HepG2 (cell line): Measurements from ENCODE around the gene DPAGT1. TPM values are rescaled to one million over a fixed set of nuclear protein-coding genes. Genes with fewer than 3 reads are reported as not detected.

Experiments
- AHR ChIP-seq: IDR thresholded peaks from 2 replicates; pipeline ENCODE4 v1.6.1; 2018; ENCODE audit warnings: missing genetic modification reagents, missing compliant biosample characterization
- FOXM1 ChIP-seq: sonication (generic); formaldehyde crosslinking; IDR thresholded peaks from 2 replicates; pipeline ENCODE4 v1.5.0; 2020; ENCODE audit warnings: missing genetic modification reagents
- HES4 ChIP-seq: sonication (generic); formaldehyde crosslinking; IDR thresholded peaks from 2 replicates; pipeline ENCODE4 v1.9.0; 2021; ENCODE audit warnings: mild to moderate bottlenecking, missing genetic modification reagents, borderline replicate concordance
- HNRNPLL ChIP-seq: fragments of 200-400 bp; formaldehyde crosslinking; IDR thresholded peaks from 2 replicates; pipeline ENCODE4 v1.6.1; 2017; ENCODE audit warnings: mild to moderate bottlenecking, low read depth, low read length; ENCODE audit not compliant: poor library complexity, severe bottlenecking
- MED13 ChIP-seq: sonication (generic); formaldehyde crosslinking; IDR thresholded peaks from 2 replicates; pipeline ENCODE4 v1.5.0; 2020; ENCODE audit warnings: missing genetic modification reagents
- MED8 ChIP-seq: sonication (generic); formaldehyde crosslinking; IDR thresholded peaks from 2 replicates; pipeline ENCODE4 v1.8.1; 2023; ENCODE audit warnings: mild to moderate bottlenecking, missing genetic modification reagents; ENCODE audit not compliant: insufficient replicate concordance
- MXI1 ChIP-seq: IDR thresholded peaks from 3 replicates; pipeline ENCODE4 v1.6.1; 2012; ENCODE audit warnings: low read depth, low read length, inconsistent platforms, borderline replicate concordance
- NKX3-1 ChIP-seq: sonication (generic); formaldehyde crosslinking; IDR thresholded peaks from 2 replicates; pipeline ENCODE4 v1.5.0; 2020; ENCODE audit warnings: missing genetic modification reagents
- SPEN ChIP-seq: sonication (generic); formaldehyde crosslinking; IDR thresholded peaks from 2 replicates; pipeline ENCODE4 v1.5.1; 2020; ENCODE audit warnings: low read depth, mild to moderate bottlenecking, missing genetic modification reagents
- ZNF749 ChIP-seq: sonication (generic); formaldehyde crosslinking; IDR thresholded peaks from 2 replicates; pipeline ENCODE4 v1.8.0; 2022; ENCODE audit warnings: mild to moderate bottlenecking, missing genetic modification reagents, moderate library complexity, borderline replicate concordance
- polyA plus RNA-seq, 8 experiments: library from polyadenylated mRNA; depleted of rRNA in 3 of 8; stranded (reverse) in 7 of 8; unstranded in 1 of 8; fragments of >200 nt; fragmentation: Illumina TruSeq in 4 of 8; extraction: Trizol in 4 of 8; gene quantifications; 2 replicates each; pipeline versions ENCODE4 v1.2.1 to v1.2.3, GENCODE V29; 2011 to 2016; ENCODE audit warnings: low read depth in 4 of 8, missing spikeins in 1 of 8, mixed read lengths in 1 of 8; ENCODE audit not compliant: insufficient read depth in 1 of 8
- total RNA-seq, 5 experiments: library from RNA; depleted of rRNA; stranded (reverse); fragments of >200 nt; fragmentation: Illumina TruSeq; extraction: Trizol; gene quantifications; 2 replicates each; pipeline ENCODE4 v1.2.3, GENCODE V29; 2016; ENCODE audit warnings: low read depth in 1 of 5
- TF ChIP-seq, protein P1 (sequence below): sonication (generic); formaldehyde crosslinking; IDR thresholded peaks from 2 replicates; pipeline ENCODE4 v1.5.0; 2020; ENCODE audit warnings: mild to moderate bottlenecking, missing genetic modification reagents, borderline replicate concordance
- TF ChIP-seq, protein P2 (sequence below): sonication (generic); formaldehyde crosslinking; IDR thresholded peaks from 2 replicates; pipeline ENCODE4 v1.4.0; 2020; ENCODE audit warnings: missing genetic modification reagents
- TF ChIP-seq, protein P3 (sequence below): sonication (generic); formaldehyde crosslinking; IDR thresholded peaks from 2 replicates; pipeline ENCODE4 v1.4.0; 2020; ENCODE audit warnings: missing genetic modification reagents, borderline replicate concordance

Gene DPAGT1
- total and polyA plus RNA-seq, 2 of the 13 experiments (the other 11 are each of a cell fraction or from before 2014, with no cell fraction given) = 37.6 to 70.7 TPM

DNA sequence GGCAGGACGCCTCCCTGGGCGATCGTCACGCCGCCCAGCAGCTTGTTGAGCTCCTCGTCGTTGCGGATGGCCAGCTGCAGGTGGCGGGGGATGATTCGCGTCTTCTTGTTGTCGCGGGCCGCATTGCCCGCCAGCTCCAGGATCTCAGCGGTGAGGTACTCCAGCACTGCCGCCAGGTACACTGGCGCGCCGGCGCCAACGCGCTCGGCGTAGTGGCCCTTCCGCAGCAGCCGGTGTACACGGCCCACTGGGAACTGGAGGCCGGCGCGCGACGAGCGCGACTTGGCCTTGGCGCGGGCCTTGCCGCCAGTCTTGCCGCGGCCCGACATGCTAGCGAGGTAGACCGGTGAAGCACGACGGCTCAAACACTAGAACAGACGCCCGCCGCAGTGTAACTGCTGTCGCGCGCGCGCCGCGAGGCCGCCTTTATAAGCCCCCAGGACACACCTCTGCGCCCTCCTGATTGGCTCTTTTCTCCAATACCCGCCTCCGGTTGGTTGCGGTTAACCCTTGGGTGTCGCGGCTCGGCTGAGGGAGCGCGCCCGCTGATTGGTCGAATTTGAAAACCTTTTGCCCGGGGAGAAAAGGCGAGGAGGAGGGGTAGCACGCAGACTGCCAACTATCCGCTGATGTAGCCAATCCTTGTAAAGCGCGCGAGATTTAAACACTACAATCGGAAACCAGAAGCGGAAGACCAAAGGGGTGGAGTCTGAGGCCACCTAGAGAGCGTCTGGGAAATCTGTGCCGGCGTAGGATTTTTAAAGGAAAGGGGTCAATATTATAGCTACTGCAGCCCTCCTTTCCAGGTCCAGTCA, 6.4 kb downstream of the DPAGT1 start (continued):
- peak; percentile 95; the same call in 1 of the 2 replicates for TF ChIP-seq HES4 (CRISPR knock-in tag)
- TF ChIP-seq FOXM1 (CRISPR knock-in tag) = peak; percentile 91
- TF ChIP-seq AHR (CRISPR knock-in tag) = no peak
- peak; percentile 79; the same call in 2 of the 3 replicates for TF ChIP-seq MXI1
- TF ChIP-seq NKX3-1 (CRISPR knock-in tag) = peak; percentile 95
- peak; percentile 98; the same call in 1 of the 2 replicates for TF ChIP-seq ZNF749 (CRISPR knock-in tag)
- TF ChIP-seq SPEN (CRISPR knock-in tag) = peak; percentile 23; the same call in 1 of the 2 replicates
- TF ChIP-seq HNRNPLL = peak; percentile 92
- TF ChIP-seq MED13 = no peak; the same call in 1 of the 2 replicates
- TF ChIP-seq, protein P1, sequence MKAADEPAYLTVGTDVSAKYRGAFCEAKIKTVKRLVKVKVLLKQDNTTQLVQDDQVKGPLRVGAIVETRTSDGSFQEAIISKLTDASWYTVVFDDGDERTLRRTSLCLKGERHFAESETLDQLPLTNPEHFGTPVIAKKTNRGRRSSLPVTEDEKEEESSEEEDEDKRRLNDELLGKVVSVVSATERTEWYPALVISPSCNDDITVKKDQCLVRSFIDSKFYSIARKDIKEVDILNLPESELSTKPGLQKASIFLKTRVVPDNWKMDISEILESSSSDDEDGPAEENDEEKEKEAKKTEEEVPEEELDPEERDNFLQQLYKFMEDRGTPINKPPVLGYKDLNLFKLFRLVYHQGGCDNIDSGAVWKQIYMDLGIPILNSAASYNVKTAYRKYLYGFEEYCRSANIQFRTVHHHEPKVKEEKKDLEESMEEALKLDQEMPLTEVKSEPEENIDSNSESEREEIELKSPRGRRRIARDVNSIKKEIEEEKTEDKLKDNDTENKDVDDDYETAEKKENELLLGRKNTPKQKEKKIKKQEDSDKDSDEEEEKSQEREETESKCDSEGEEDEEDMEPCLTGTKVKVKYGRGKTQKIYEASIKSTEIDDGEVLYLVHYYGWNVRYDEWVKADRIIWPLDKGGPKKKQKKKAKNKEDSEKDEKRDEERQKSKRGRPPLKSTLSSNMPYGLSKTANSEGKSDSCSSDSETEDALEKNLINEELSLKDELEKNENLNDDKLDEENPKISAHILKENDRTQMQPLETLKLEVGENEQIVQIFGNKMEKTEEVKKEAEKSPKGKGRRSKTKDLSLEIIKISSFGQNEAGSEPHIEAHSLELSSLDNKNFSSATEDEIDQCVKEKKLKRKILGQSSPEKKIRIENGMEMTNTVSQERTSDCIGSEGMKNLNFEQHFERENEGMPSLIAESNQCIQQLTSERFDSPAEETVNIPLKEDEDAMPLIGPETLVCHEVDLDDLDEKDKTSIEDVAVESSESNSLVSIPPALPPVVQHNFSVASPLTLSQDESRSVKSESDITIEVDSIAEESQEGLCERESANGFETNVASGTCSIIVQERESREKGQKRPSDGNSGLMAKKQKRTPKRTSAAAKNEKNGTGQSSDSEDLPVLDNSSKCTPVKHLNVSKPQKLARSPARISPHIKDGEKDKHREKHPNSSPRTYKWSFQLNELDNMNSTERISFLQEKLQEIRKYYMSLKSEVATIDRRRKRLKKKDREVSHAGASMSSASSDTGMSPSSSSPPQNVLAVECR (CRISPR knock-in tag) = peak; percentile 97
- TF ChIP-seq, protein P2, sequence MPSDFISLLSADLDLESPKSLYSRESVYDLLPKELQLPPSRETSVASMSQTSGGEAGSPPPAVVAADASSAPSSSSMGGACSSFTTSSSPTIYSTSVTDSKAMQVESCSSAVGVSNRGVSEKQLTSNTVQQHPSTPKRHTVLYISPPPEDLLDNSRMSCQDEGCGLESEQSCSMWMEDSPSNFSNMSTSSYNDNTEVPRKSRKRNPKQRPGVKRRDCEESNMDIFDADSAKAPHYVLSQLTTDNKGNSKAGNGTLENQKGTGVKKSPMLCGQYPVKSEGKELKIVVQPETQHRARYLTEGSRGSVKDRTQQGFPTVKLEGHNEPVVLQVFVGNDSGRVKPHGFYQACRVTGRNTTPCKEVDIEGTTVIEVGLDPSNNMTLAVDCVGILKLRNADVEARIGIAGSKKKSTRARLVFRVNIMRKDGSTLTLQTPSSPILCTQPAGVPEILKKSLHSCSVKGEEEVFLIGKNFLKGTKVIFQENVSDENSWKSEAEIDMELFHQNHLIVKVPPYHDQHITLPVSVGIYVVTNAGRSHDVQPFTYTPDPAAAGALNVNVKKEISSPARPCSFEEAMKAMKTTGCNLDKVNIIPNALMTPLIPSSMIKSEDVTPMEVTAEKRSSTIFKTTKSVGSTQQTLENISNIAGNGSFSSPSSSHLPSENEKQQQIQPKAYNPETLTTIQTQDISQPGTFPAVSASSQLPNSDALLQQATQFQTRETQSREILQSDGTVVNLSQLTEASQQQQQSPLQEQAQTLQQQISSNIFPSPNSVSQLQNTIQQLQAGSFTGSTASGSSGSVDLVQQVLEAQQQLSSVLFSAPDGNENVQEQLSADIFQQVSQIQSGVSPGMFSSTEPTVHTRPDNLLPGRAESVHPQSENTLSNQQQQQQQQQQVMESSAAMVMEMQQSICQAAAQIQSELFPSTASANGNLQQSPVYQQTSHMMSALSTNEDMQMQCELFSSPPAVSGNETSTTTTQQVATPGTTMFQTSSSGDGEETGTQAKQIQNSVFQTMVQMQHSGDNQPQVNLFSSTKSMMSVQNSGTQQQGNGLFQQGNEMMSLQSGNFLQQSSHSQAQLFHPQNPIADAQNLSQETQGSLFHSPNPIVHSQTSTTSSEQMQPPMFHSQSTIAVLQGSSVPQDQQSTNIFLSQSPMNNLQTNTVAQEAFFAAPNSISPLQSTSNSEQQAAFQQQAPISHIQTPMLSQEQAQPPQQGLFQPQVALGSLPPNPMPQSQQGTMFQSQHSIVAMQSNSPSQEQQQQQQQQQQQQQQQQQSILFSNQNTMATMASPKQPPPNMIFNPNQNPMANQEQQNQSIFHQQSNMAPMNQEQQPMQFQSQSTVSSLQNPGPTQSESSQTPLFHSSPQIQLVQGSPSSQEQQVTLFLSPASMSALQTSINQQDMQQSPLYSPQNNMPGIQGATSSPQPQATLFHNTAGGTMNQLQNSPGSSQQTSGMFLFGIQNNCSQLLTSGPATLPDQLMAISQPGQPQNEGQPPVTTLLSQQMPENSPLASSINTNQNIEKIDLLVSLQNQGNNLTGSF (CRISPR knock-in tag) = no peak
- TF ChIP-seq, protein P3, sequence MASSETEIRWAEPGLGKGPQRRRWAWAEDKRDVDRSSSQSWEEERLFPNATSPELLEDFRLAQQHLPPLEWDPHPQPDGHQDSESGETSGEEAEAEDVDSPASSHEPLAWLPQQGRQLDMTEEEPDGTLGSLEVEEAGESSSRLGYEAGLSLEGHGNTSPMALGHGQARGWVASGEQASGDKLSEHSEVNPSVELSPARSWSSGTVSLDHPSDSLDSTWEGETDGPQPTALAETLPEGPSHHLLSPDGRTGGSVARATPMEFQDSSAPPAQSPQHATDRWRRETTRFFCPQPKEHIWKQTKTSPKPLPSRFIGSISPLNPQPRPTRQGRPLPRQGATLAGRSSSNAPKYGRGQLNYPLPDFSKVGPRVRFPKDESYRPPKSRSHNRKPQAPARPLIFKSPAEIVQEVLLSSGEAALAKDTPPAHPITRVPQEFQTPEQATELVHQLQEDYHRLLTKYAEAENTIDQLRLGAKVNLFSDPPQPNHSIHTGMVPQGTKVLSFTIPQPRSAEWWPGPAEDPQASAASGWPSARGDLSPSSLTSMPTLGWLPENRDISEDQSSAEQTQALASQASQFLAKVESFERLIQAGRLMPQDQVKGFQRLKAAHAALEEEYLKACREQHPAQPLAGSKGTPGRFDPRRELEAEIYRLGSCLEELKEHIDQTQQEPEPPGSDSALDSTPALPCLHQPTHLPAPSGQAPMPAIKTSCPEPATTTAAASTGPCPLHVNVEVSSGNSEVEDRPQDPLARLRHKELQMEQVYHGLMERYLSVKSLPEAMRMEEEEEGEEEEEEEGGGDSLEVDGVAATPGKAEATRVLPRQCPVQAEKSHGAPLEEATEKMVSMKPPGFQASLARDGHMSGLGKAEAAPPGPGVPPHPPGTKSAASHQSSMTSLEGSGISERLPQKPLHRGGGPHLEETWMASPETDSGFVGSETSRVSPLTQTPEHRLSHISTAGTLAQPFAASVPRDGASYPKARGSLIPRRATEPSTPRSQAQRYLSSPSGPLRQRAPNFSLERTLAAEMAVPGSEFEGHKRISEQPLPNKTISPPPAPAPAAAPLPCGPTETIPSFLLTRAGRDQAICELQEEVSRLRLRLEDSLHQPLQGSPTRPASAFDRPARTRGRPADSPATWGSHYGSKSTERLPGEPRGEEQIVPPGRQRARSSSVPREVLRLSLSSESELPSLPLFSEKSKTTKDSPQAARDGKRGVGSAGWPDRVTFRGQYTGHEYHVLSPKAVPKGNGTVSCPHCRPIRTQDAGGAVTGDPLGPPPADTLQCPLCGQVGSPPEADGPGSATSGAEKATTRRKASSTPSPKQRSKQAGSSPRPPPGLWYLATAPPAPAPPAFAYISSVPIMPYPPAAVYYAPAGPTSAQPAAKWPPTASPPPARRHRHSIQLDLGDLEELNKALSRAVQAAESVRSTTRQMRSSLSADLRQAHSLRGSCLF (CRISPR knock-in tag) = no peak; the same call in 1 of the 2 replicates
- peak; percentile 65 for TF ChIP-seq MED8 (CRISPR knock-in tag)
